GM19238 (cell line): ENCODE data around the gene LPP.
"Not testable (repeated sequence)": the region's sequence is repeated elsewhere in the genome, so short reads cannot be mapped to it uniquely, and the experiment has no call there.

Experiments used
- DNase-seq: peaks from one replicate; pipeline ENCODE4 v3.0.0; 2011; ENCODE audit warnings: low spot score; ENCODE audit not compliant: insufficient read length

The LPP gene

GRCh38 chr3:188431040-188431439, 277.1 kb downstream of the LPP start:
- DNase-seq = no peak

- no peak for DNase-seq
Observed at GRCh38 chr3:188431553-188431952, 277.6 kb downstream of the LPP start.

GRCh38 chr3:188432802-188433520, 279.0 kb downstream of the LPP start:
- no peak for DNase-seq

GRCh38 chr3:188433521-188434150, 279.7 kb downstream of the LPP start:
- DNase-seq = no peak

GRCh38 chr3:188434594-188434993, 280.6 kb downstream of the LPP start:
- no peak for DNase-seq

GRCh38 chr3:188435266-188435665, 281.3 kb downstream of the LPP start:
- no peak for DNase-seq

GRCh38 chr3:188437926-188438325, 284.0 kb downstream of the LPP start:
- no peak for DNase-seq

GRCh38 chr3:188439080-188439479, 285.1 kb downstream of the LPP start:
- DNase-seq = no peak

GRCh38 chr3:188440340-188440972, 286.5 kb downstream of the LPP start:
- DNase-seq = no peak

GRCh38 chr3:188442430-188442829, 288.5 kb downstream of the LPP start:
- no peak for DNase-seq

- DNase-seq = not testable (repeated sequence)
Observed at GRCh38 chr3:188445175-188445574, 291.2 kb downstream of the LPP start.

GRCh38 chr3:188446014-188446413, 292.1 kb downstream of the LPP start:
- DNase-seq = no peak

- DNase-seq = no peak
Observed at GRCh38 chr3:188446766-188447165, 292.8 kb downstream of the LPP start.

- no peak for DNase-seq
Observed at GRCh38 chr3:188448813-188449212, 294.9 kb downstream of the LPP start.

- DNase-seq = no peak
Observed at GRCh38 chr3:188449421-188449820, 295.5 kb downstream of the LPP start.

GRCh38 chr3:188452158-188452772, 298.3 kb downstream of the LPP start:
- DNase-seq = no peak

GRCh38 chr3:188453431-188454384, 299.8 kb downstream of the LPP start:
- no peak for DNase-seq

- no peak for DNase-seq
Observed at GRCh38 chr3:188455748-188456147, 301.8 kb downstream of the LPP start.

- no peak for DNase-seq
Observed at GRCh38 chr3:188458756-188459155, 304.8 kb downstream of the LPP start.

GRCh38 chr3:188465311-188465710, 311.4 kb downstream of the LPP start:
- DNase-seq = no peak

- DNase-seq = no peak
Observed at GRCh38 chr3:188468196-188468595, 314.2 kb downstream of the LPP start.
